DOHH2 (cell line): ENCODE results near the gene GP9.

Experiments used
- H3F3A ChIP-seq: fragments of 200-600 bp; sonication (generic), shearing (Covaris generic); 2 replicates; pipeline ENCODE4 v1.6.0; 2016; ENCODE audit warnings: antibody characterized with exemption, mild to moderate bottlenecking; ENCODE audit not compliant: control insufficient read depth, insufficient read depth
- H3K27ac ChIP-seq: fragments of 200-600 bp; sonication (generic); 2 replicates; pipeline ENCODE4 v1.5.1; 2014; ENCODE audit warnings: low read depth, mild to moderate bottlenecking, low read length, moderate library complexity
- H3K27me3 ChIP-seq: fragments of 200-600 bp; sonication (generic); 2 replicates; pipeline ENCODE4 v1.6.1; 2014; ENCODE audit warnings: mild to moderate bottlenecking, low read length, mixed read lengths; ENCODE audit not compliant: control insufficient read depth
- H3K36me3 ChIP-seq: fragments of 200-600 bp; sonication (generic); 2 replicates; pipeline ENCODE4 v1.6.1; 2014; ENCODE audit warnings: mild to moderate bottlenecking, low read length, moderate library complexity, mixed read lengths; ENCODE audit not compliant: control insufficient read depth
- H3K4me1 ChIP-seq: fragments of 200-600 bp; sonication (generic); 2 replicates; pipeline ENCODE4 v1.6.1; 2014; ENCODE audit warnings: mild to moderate bottlenecking, low read length, mixed read lengths; ENCODE audit not compliant: control insufficient read depth
- H3K4me2 ChIP-seq: fragments of 200-600 bp; sonication (generic); 2 replicates; pipeline ENCODE4 v1.6.0; 2014; ENCODE audit warnings: mild to moderate bottlenecking, low read length, moderate library complexity
- H3K4me3 ChIP-seq: fragments of 200-600 bp; sonication (generic); 2 replicates; pipeline ENCODE4 v1.5.1; 2014; ENCODE audit warnings: mild to moderate bottlenecking, low read length, mixed read lengths
- H3K79me2 ChIP-seq: fragments of 200-600 bp; sonication (generic); 2 replicates; pipeline ENCODE4 v1.6.1; 2014; ENCODE audit warnings: mild to moderate bottlenecking, low read length, mixed read lengths; ENCODE audit not compliant: control insufficient read depth
- H3K9me2 ChIP-seq: fragments of 200-600 bp; sonication (generic); replicated peaks from 2 replicates; pipeline ENCODE4 v1.6.1; 2014; ENCODE audit warnings: mild to moderate bottlenecking, low read length, mixed read lengths; ENCODE audit not compliant: control insufficient read depth
- H3K9me3 ChIP-seq: fragments of 200-600 bp; sonication (generic); 2 replicates; pipeline ENCODE4 v1.6.1; 2014; ENCODE audit warnings: antibody characterized with exemption, low read length, mixed read lengths; ENCODE audit not compliant: control insufficient read depth, insufficient read depth
- H4K20me1 ChIP-seq: fragments of 200-600 bp; sonication (generic); 2 replicates; pipeline ENCODE4 v1.6.0; 2014; ENCODE audit warnings: low read depth, mild to moderate bottlenecking, antibody characterized with exemption, low read length, moderate library complexity; ENCODE audit not compliant: control insufficient read depth, insufficient read depth
- CTCF ChIP-seq: fragments of 200-600 bp; sonication (generic); IDR thresholded peaks from one replicate; pipeline ENCODE4 v1.5.1; 2014; ENCODE audit warnings: antibody characterized with exemption, mild to moderate bottlenecking, low read depth, low read length; ENCODE audit not compliant: poor library complexity, severe bottlenecking
- EZH2phosphoT487 ChIP-seq: fragments of 200-600 bp; sonication (generic); IDR thresholded peaks from 2 replicates; pipeline ENCODE4 v1.6.1; 2017; ENCODE audit warnings: borderline replicate concordance, mild to moderate bottlenecking, antibody characterized with exemption, low read length, moderate library complexity, mixed read lengths

The GP9 gene

DNA sequence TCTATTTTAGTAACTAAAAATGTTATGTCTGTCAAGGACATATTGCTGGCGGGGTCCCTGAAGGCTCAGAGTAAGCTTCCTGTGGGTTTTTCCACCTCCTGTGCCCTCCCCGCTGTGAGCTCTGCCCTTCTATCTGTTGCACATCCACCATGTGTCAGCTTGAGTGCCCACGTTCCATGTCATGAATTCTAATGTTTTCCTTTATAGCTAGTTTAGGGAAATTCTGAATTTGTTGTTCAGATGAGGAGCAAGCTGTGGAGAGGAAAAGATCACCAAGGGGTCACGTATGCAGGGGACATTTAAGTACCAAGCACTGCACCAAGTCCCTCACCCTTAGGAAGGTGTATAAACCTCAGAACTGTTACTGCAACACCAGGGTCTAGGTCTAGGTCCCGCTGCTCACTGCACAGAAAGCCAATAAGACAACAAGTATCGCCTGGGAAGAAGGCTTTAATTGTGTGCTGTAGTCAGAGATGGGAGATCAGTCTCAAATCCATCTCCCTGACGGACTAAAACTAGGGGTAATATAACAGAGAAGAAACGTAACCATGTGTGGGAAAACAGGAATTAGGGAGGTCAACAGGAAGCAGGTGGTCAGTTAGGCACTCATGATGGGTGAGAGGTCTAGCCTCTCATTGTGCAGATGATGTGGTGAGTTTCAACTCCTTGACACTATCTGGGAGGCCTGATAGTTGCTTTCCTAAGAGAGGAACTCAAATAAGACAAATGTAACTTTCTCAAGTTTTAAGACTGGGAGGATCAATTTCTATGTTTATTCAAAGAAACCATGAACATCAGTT lies 9.7 kb downstream of the GP9 start:
- H3K9me2 ChIP-seq, result no peaks in the 10 kb centered on the region
- no peaks in the 10 kb centered on the region for H3K79me2 ChIP-seq
- no peaks in the 10 kb centered on the region for H4K20me1 ChIP-seq
- no peaks in the 10 kb centered on the region for H3F3A ChIP-seq
- H3K27ac ChIP-seq, result no peak overlapping the region
- H3K36me3 ChIP-seq, result no peaks in the 10 kb centered on the region
- no peaks in the 10 kb centered on the region for H3K4me1 ChIP-seq
- no peak overlapping the region for H3K4me3 ChIP-seq
- H3K9me3 ChIP-seq, result peaks cover 4% of the 10 kb centered on the region; the same call in 1 of the 2 replicates
- TF ChIP-seq EZH2phosphoT487 (no peak), CTCF (no peak)
- peaks cover 3% of the 10 kb centered on the region; the same call in 1 of the 2 replicates for H3K27me3 ChIP-seq
- H3K4me2 ChIP-seq, result no peak overlapping the region

GRCh38 chr3:129077222-129077621 lies 16.6 kb downstream of the GP9 start:
- H3K9me2 ChIP-seq, result no peaks in the 10 kb centered on the region
- no peaks in the 10 kb centered on the region for H3K79me2 ChIP-seq
- H3K27me3 ChIP-seq, result no peaks in the 10 kb centered on the region
- H4K20me1 ChIP-seq, result no peaks in the 10 kb centered on the region
- H3K27ac ChIP-seq, result no peak overlapping the region
- H3F3A ChIP-seq, result no peaks in the 10 kb centered on the region
- H3K4me1 ChIP-seq, result no peaks in the 10 kb centered on the region
- H3K9me3 ChIP-seq, result no peaks in the 10 kb centered on the region
- H3K4me3 ChIP-seq, result no peak overlapping the region
- TF ChIP-seq CTCF, result no peak
- TF ChIP-seq EZH2phosphoT487, result no peak
- H3K36me3 ChIP-seq, result no peaks in the 10 kb centered on the region
- no peak overlapping the region for H3K4me2 ChIP-seq

GRCh38 chr3:129078510-129078909 lies 17.9 kb downstream of the GP9 start:
- no peaks in the 10 kb centered on the region for H3K4me1 ChIP-seq
- H3K27me3 ChIP-seq, result no peaks in the 10 kb centered on the region
- no peak for TF ChIP-seq EZH2phosphoT487

GRCh38 chr3:129081503-129081902 lies 20.9 kb downstream of the GP9 start:
- Histone ChIP-seq H3F3A (no peaks in the 10 kb centered on the region), H3K79me2 (no peaks in the 10 kb centered on the region), H3K9me3 (no peaks in the 10 kb centered on the region), H4K20me1 (no peaks in the 10 kb centered on the region), H3K4me2 (no peak overlapping the region), H3K4me1 (no peaks in the 10 kb centered on the region), H3K4me3 (no peak overlapping the region), H3K27me3 (no peaks in the 10 kb centered on the region), H3K36me3 (no peaks in the 10 kb centered on the region), H3K9me2 (no peaks in the 10 kb centered on the region), H3K27ac (no peak overlapping the region)
- TF ChIP-seq EZH2phosphoT487 (no peak), CTCF (no peak)

More at GRCh38 chr3:129078510-129078909, 17.9 kb downstream of the GP9 start:
- no peaks in the 10 kb centered on the region for H4K20me1 ChIP-seq
- H3F3A ChIP-seq, result no peaks in the 10 kb centered on the region
- no peaks in the 10 kb centered on the region for H3K79me2 ChIP-seq
- H3K9me2 ChIP-seq, result no peaks in the 10 kb centered on the region
- H3K4me3 ChIP-seq, result no peak overlapping the region
- H3K4me2 ChIP-seq, result no peak overlapping the region
- H3K27ac ChIP-seq, result no peak overlapping the region
- no peaks in the 10 kb centered on the region for H3K36me3 ChIP-seq
- no peaks in the 10 kb centered on the region for H3K9me3 ChIP-seq
